K562 (cell line): ENCODE measurements around the gene SELENOI. TPM values are rescaled to one million over a fixed set of nuclear protein-coding genes. Genes with fewer than 3 reads are reported as not detected.

Experiments used
- E4F1 ChIP-seq: fragments of 250-450 bp; sonication (Bioruptor Pico); IDR thresholded peaks from 2 replicates; pipeline ENCODE4 v1.5.0; 2021; ENCODE audit warnings: mild to moderate bottlenecking, borderline replicate concordance
- KDM2B ChIP-seq: fragments of 250-450 bp; sonication (Bioruptor Pico); IDR thresholded peaks from 2 replicates; pipeline ENCODE4 v1.8.0; 2021; ENCODE audit warnings: mild to moderate bottlenecking, moderate library complexity
- MYBL2 ChIP-seq, 2 experiments: fragments of 450-650 bp in 1 of 2; sonication (generic) in 1 of 2; formaldehyde crosslinking in 1 of 2; IDR thresholded peaks; 2 replicates each; pipeline versions ENCODE4 v1.6.1 to v1.8.1; 2017 to 2022; ENCODE audit warnings: borderline replicate concordance in 1 of 2, inconsistent platforms in 1 of 2, low read depth in 1 of 2, mild to moderate bottlenecking in 1 of 2, missing genetic modification reagents in 1 of 2, moderate library complexity in 1 of 2
- ZNF507 ChIP-seq: conservative IDR thresholded peaks from 2 replicates; pipeline ENCODE4 v1.6.1; 2017; ENCODE audit warnings: missing genetic modification characterization, missing compliant biosample characterization
- polyA plus RNA-seq, 8 experiments: library from polyadenylated mRNA; depleted of rRNA in 4 of 8; stranded (reverse) in 5 of 8; unstranded in 3 of 8; fragments of >200 nt; fragmentation: Nextera tagmentation in 2 of 8; fragmentation: Illumina TruSeq in 1 of 8; extraction: Ambion mirVana in 2 of 8; extraction: Trizol in 1 of 8; gene quantifications; 2 replicates each; pipeline versions ENCODE4 v1.2.1 to v1.2.3, GENCODE V29; 2011 to 2014; ENCODE audit warnings: inconsistent platforms in 1 of 8, missing spikeins in 1 of 8
- total RNA-seq, 7 experiments: library from RNA; depleted of rRNA in 6 of 7; stranded (reverse); fragments of >200 nt in 6 of 7; fragmentation: Illumina TruSeq in 2 of 7; extraction: Trizol in 2 of 7; gene quantifications; 2 replicates each; pipeline versions ENCODE4 v1.2.1 to v1.2.3, GENCODE V29; 2011 to 2021; ENCODE audit warnings: low replicate concordance in 1 of 7
- TF ChIP-seq, protein P1 (sequence below): IDR thresholded peaks from 3 replicates; pipeline ENCODE4 v1.6.1; 2011; ENCODE audit warnings: borderline replicate concordance, mild to moderate bottlenecking, moderate library complexity; ENCODE audit not compliant: insufficient read length; ENCODE audit errors: extremely low read depth
- TF ChIP-seq, protein P2 (sequence below): IDR thresholded peaks from 2 replicates; pipeline ENCODE4 v1.6.1; 2012; ENCODE audit warnings: low read depth, low read length, improper control_type of control experiment, borderline replicate concordance

Gene SELENOI
- total and polyA plus RNA-seq, 9 of the 15 experiments (the other 6 are each of a cell fraction or from before 2014, with no cell fraction given) = 9.6 to 46.9 (median 24.4) TPM

DNA sequence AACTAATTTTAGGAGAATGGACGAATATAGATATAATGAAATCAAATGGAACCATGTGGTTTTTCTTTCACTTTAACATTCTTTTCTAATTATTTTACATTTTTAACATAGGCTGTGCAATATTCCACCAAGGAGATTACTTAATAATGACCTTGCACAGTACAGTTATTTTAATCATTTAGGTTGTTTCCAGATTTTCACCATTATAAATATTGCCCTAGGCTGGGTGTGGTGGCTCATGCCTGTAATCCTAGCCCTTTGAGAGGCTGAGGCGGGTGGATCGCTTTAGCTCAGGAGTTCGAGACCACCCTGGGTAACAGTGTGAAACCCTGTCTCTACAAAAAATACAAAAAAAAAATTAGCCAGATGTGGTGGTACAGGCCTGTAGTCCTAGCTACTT, 41.2 kb downstream of the SELENOI start (continued):
- TF ChIP-seq, protein P1, sequence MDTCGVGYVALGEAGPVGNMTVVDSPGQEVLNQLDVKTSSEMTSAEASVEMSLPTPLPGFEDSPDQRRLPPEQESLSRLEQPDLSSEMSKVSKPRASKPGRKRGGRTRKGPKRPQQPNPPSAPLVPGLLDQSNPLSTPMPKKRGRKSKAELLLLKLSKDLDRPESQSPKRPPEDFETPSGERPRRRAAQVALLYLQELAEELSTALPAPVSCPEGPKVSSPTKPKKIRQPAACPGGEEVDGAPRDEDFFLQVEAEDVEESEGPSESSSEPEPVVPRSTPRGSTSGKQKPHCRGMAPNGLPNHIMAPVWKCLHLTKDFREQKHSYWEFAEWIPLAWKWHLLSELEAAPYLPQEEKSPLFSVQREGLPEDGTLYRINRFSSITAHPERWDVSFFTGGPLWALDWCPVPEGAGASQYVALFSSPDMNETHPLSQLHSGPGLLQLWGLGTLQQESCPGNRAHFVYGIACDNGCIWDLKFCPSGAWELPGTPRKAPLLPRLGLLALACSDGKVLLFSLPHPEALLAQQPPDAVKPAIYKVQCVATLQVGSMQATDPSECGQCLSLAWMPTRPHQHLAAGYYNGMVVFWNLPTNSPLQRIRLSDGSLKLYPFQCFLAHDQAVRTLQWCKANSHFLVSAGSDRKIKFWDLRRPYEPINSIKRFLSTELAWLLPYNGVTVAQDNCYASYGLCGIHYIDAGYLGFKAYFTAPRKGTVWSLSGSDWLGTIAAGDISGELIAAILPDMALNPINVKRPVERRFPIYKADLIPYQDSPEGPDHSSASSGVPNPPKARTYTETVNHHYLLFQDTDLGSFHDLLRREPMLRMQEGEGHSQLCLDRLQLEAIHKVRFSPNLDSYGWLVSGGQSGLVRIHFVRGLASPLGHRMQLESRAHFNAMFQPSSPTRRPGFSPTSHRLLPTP = no peak
- TF ChIP-seq MYBL2 (IDR thresholded peaks at IDR 0.05; ENCODE audit: low read depth) = no peak
- TF ChIP-seq MYBL2 (CRISPR knock-in tag; IDR thresholded peaks at IDR 0.05; ENCODE audit: borderline replicate concordance) = no peak
- TF ChIP-seq, protein P2, sequence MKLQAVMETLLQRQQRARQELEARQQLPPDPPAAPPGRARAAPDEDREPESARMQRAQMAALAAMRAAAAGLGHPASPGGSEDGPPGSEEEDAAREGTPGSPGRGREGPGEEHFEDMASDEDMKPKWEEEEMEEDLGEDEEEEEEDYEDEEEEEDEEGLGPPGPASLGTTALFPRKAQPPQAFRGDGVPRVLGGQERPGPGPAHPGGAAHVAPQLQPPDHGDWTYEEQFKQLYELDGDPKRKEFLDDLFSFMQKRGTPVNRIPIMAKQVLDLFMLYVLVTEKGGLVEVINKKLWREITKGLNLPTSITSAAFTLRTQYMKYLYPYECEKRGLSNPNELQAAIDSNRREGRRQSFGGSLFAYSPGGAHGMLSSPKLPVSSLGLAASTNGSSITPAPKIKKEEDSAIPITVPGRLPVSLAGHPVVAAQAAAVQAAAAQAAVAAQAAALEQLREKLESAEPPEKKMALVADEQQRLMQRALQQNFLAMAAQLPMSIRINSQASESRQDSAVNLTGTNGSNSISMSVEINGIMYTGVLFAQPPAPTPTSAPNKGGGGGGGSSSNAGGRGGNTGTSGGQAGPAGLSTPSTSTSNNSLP = no peak
- TF ChIP-seq ZNF507 (tag) = no peak
- TF ChIP-seq KDM2B (CRISPR knock-in tag) = no peak
- TF ChIP-seq E4F1 (CRISPR knock-in tag) = no peak
